Islet precursor cell (in vitro differentiated cells): ENCODE measurements around the gene CARM1.
"Not testable (repeated sequence)": the region's sequence is repeated elsewhere in the genome, so short reads cannot be mapped to it uniquely, and the experiment has no call there.

ENCODE experiments used
- DNase-seq: peaks from one replicate; pipeline ENCODE4 v3.0.0-alpha.2; 2018

Gene CARM1

GRCh38 chr19:10848230-10848856, 23.0 kb upstream of the CARM1 start, which contains the start of gene C19orf38:
Gene C19orf38, plus strand, starts transcription at chr19:10848415. Its CDS starts 94 bp downstream, at chr19:10848509.
- no peak for DNase-seq

- no peak for DNase-seq
Measured at GRCh38 chr19:10850631-10851030, 20.7 kb upstream of the CARM1 start.

GRCh38 chr19:10852098-10852800, 19.1 kb upstream of the CARM1 start:
- no peak for DNase-seq

- no peak for DNase-seq
Measured at GRCh38 chr19:10852941-10853340, 18.4 kb upstream of the CARM1 start.

GRCh38 chr19:10854350-10855089, 16.8 kb upstream of the CARM1 start:
- DNase-seq: no peak

GRCh38 chr19:10855879-10856522, 15.4 kb upstream of the CARM1 start:
- DNase-seq: no peak

GRCh38 chr19:10856899-10857298, 14.5 kb upstream of the CARM1 start:
- DNase-seq: not testable (repeated sequence)

GRCh38 chr19:10858204-10858828, 13.0 kb upstream of the CARM1 start:
- no peak for DNase-seq

- DNase-seq: peak; percentile 81
Measured at GRCh38 chr19:10861103-10861651, 10.2 kb upstream of the CARM1 start.

GRCh38 chr19:10862561-10863106, 8.7 kb upstream of the CARM1 start:
- no peak for DNase-seq

GRCh38 chr19:10863107-10863717, 8.1 kb upstream of the CARM1 start:
- DNase-seq: peak; percentile 83

- DNase-seq: peak; percentile 84
Measured at GRCh38 chr19:10864538-10864899, 6.8 kb upstream of the CARM1 start.

- no peak for DNase-seq
Measured at GRCh38 chr19:10866495-10866894, 4.9 kb upstream of the CARM1 start.

GRCh38 chr19:10868872-10869547, 2.3 kb upstream of the CARM1 start:
- no peak for DNase-seq

GRCh38 chr19:10869872-10870311, 1.5 kb upstream of the CARM1 start:
- DNase-seq: not testable (repeated sequence)

- no peak for DNase-seq
Measured at GRCh38 chr19:10870501-10870954, 825 bp upstream of the CARM1 start.

- DNase-seq: no peak
Measured at GRCh38 chr19:10871711-10872545, 575 bp downstream of the CARM1 start.

- no peak for DNase-seq
Measured at GRCh38 chr19:10872546-10873107, 1.3 kb downstream of the CARM1 start.

GRCh38 chr19:10874024-10874423, 2.7 kb downstream of the CARM1 start:
- no peak for DNase-seq
